ENCODE results near the gene SPSB1. TPM values are rescaled to one million over a fixed set of nuclear protein-coding genes. Genes with fewer than 3 reads are reported as not detected.

Gene SPSB1
- total RNA-seq, 1 donor from 2014 or later = 8.9 TPM

GRCh38 chr1:9263984-9264872 lies 28.5 kb upstream of the SPSB1 start:
- H3K4me3 Mint-ChIP-seq = no peak overlapping the region
- peaks cover 12% of the 10 kb centered on the region for H3K9me3 Mint-ChIP-seq
- peaks cover 15% of the 10 kb centered on the region for H3K36me3 Mint-ChIP-seq (ENCODE audit: low read depth)
- no peak overlapping the region for H3K27ac Mint-ChIP-seq
- no peaks in the 10 kb centered on the region for H3K27me3 Mint-ChIP-seq (ENCODE audit: insufficient read depth)
- H3K4me1 Mint-ChIP-seq (ENCODE audit: low read depth) = peaks cover 16% of the 10 kb centered on the region
- no peak for DNase-seq (ENCODE audit: low spot score)
- intact Hi-C loops (cut with micrococcal nuclease) = no loop called here

GRCh38 chr1:9265037-9265436 lies 27.7 kb upstream of the SPSB1 start:
- Mint-ChIP-seq H3K4me1 (ENCODE audit: low read depth) (peaks cover 16% of the 10 kb centered on the region), H3K9me3 (peaks cover 4% of the 10 kb centered on the region), H3K4me3 (no peak overlapping the region), H3K27me3 (ENCODE audit: insufficient read depth) (no peaks in the 10 kb centered on the region), H3K36me3 (ENCODE audit: low read depth) (peaks cover 7% of the 10 kb centered on the region), H3K27ac (no peak overlapping the region)
- no peak for DNase-seq (ENCODE audit: low spot score)
- intact Hi-C loops (cut with micrococcal nuclease) = no loop called here

DNA sequence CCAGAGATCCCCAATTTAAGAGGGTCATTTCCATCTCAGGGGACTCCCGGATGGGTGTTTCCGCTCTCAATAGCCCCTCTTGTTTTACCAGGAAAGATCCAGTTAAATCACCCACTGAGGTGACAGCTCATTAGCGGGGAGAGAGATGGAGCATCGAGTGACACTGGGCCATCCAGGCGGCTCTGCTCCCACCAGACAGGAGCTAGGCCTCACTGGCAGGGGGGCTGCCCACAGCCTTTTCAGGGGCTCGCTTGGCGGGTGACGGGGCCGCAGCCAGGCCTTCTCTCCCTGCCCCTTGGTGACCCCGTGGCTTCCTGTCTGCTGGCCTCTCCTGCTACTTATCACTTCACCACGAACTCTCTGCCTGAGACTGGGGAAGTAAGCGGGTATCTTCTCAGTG lies 26.7 kb upstream of the SPSB1 start:
- no peak overlapping the region for H3K27ac Mint-ChIP-seq
- peaks cover 15% of the 10 kb centered on the region for H3K4me1 Mint-ChIP-seq (ENCODE audit: low read depth)
- H3K36me3 Mint-ChIP-seq (ENCODE audit: low read depth) = peaks cover 3% of the 10 kb centered on the region
- intact Hi-C loops (cut with micrococcal nuclease) = loop anchor here (2.0 kb wide), 1 partner anchor 23 kb away; no protein-coding TSS in a partner anchor
- H3K4me3 Mint-ChIP-seq = no peak overlapping the region
- no peaks in the 10 kb centered on the region for H3K27me3 Mint-ChIP-seq (ENCODE audit: insufficient read depth)
- no peak for DNase-seq (ENCODE audit: low spot score)
- no peaks in the 10 kb centered on the region for H3K9me3 Mint-ChIP-seq

DNA sequence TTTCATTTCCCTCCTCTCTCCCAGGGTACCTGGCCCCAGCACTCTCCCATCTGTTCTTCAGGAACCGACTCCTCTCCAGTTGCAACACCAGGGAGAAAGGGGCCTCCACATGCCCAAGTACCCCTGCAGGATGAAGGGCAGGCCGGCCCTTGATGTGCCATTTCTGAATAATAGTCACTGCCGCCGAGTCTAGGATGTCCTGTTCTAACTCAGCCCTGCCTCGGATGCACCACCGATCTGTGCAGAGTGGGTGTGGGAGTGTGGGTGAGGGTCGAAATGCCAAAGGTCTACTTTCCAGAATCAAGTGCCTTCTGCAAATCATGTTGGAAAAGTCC lies 25.4 kb upstream of the SPSB1 start:
- Mint-ChIP-seq H3K27ac (no peak overlapping the region), H3K27me3 (ENCODE audit: insufficient read depth) (no peaks in the 10 kb centered on the region), H3K36me3 (ENCODE audit: low read depth) (peaks cover 3% of the 10 kb centered on the region), H3K4me1 (ENCODE audit: low read depth) (peaks cover 5% of the 10 kb centered on the region), H3K9me3 (no peaks in the 10 kb centered on the region), H3K4me3 (no peak overlapping the region)
- intact Hi-C loops (cut with micrococcal nuclease) = loop anchor here (1.0 to 2.0 kb wide), 5 partner anchors 21 to 224 kb away; no protein-coding TSS in a partner anchor
- DNase-seq (ENCODE audit: low spot score) = no peak

DNA sequence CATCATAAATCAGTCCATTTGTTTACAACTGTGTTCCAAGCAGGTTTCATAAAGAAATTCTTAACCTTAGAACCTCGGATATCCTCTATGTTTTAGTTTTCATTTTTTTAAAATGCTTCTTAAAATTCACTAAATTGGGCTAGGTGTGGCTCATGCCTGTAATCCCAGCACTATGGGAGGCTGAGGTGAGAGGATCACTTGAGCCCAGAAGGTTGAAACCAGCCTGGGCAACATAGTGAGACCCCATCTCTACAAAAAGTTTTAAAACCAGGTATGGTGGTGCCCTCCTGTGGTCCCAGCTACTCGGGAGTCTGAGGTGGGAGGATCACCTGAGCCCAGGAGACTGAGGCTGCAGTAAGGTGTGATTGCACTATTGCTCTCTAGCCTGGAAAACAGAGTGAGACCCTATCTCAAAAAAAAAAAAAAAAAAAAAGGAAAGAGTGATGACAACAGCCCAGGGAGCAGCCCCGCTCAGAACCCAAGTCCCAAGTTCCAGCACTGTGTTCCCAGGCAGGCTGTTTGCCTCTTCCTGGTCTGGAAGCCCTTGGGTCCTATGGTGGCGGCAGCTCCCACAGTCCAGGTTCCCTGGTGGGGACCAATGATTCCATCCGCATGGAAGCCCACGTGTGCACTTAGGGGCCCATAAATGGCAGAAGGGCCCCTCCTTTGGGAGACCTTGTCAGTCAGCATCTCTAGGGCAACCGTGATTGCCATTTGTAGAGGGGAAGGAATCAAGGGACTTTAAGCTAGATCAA lies 24.7 kb upstream of the SPSB1 start:
- DNase-seq (ENCODE audit: low spot score) = no peak

GRCh38 chr1:9269078-9269501 lies 23.6 kb upstream of the SPSB1 start:
- Mint-ChIP-seq H3K4me1 (ENCODE audit: low read depth) (peaks cover 5% of the 10 kb centered on the region), H3K27me3 (ENCODE audit: insufficient read depth) (peaks cover 2% of the 10 kb centered on the region), H3K27ac (no peak overlapping the region)

More for the DNA sequence above, 24.7 kb upstream of the SPSB1 start:
- H3K4me1 Mint-ChIP-seq (ENCODE audit: low read depth) = peaks cover 5% of the 10 kb centered on the region
- intact Hi-C loops (cut with micrococcal nuclease) = loop anchor here (1.0 to 2.0 kb wide), 5 partner anchors 21 to 223 kb away; no protein-coding TSS in a partner anchor
- no peaks in the 10 kb centered on the region for H3K9me3 Mint-ChIP-seq
- peaks cover 1% of the 10 kb centered on the region for H3K27me3 Mint-ChIP-seq (ENCODE audit: insufficient read depth)
- H3K27ac Mint-ChIP-seq = no peak overlapping the region
- no peak overlapping the region for H3K4me3 Mint-ChIP-seq
- peaks cover 3% of the 10 kb centered on the region for H3K36me3 Mint-ChIP-seq (ENCODE audit: low read depth)

GRCh38 chr1:9269721-9270120 lies 23.0 kb upstream of the SPSB1 start:
- Mint-ChIP-seq H3K4me3 (no peak overlapping the region), H3K36me3 (ENCODE audit: low read depth) (peaks cover 3% of the 10 kb centered on the region), H3K27ac (no peak overlapping the region), H3K4me1 (ENCODE audit: low read depth) (peaks cover 5% of the 10 kb centered on the region), H3K9me3 (no peaks in the 10 kb centered on the region), H3K27me3 (ENCODE audit: insufficient read depth) (peaks cover 2% of the 10 kb centered on the region)
- no peak for DNase-seq (ENCODE audit: low spot score)
- intact Hi-C loops (cut with micrococcal nuclease) = no loop called here

More at GRCh38 chr1:9269078-9269501, 23.6 kb upstream of the SPSB1 start:
- DNase-seq (ENCODE audit: low spot score) = no peak
- Mint-ChIP-seq H3K9me3 (no peaks in the 10 kb centered on the region), H3K4me3 (no peak overlapping the region), H3K36me3 (ENCODE audit: low read depth) (peaks cover 3% of the 10 kb centered on the region)
- intact Hi-C loops (cut with micrococcal nuclease) = no loop called here

DNA sequence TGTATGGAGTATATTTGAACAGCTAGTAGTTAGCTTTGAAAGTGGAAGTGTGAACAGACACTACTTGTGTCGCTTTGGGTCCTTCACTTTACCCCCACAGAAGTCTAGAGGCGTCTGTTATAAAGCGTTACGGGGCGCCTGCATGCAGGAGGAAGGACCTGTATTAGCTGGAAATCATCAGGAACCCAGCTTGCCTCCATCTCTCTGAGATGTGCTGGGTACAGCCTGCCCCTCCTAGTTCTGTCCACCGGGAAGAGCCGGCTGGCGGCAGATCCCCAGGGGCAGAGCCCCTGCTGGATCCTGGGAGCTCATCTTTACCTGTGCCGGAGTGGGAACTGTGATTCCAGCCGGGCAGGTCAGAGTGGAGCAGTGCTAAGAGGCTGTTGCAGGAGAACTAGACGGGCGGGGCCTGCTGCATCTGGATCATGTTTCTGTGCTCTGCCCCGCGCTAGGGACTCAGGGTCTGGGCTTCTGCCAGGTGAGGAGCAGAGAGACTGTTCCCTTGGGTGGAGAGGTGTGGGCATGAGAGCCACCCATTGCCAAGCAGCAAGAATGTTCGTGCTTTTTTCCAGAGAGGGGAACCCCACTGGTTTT lies 22.3 kb upstream of the SPSB1 start:
- H3K27ac Mint-ChIP-seq = no peak overlapping the region
- no peak for DNase-seq (ENCODE audit: low spot score)
- intact Hi-C loops (cut with micrococcal nuclease) = no loop called here
- H3K27me3 Mint-ChIP-seq (ENCODE audit: insufficient read depth) = peaks cover 2% of the 10 kb centered on the region
- H3K4me1 Mint-ChIP-seq (ENCODE audit: low read depth) = peaks cover 12% of the 10 kb centered on the region
- no peaks in the 10 kb centered on the region for H3K36me3 Mint-ChIP-seq (ENCODE audit: low read depth)
- H3K4me3 Mint-ChIP-seq = no peak overlapping the region
- H3K9me3 Mint-ChIP-seq = no peaks in the 10 kb centered on the region

GRCh38 chr1:9271283-9271682 lies 21.4 kb upstream of the SPSB1 start:
- Mint-ChIP-seq H3K27me3 (ENCODE audit: insufficient read depth) (peaks cover 2% of the 10 kb centered on the region), H3K36me3 (ENCODE audit: low read depth) (no peaks in the 10 kb centered on the region), H3K4me3 (no peak overlapping the region), H3K27ac (no peak overlapping the region), H3K9me3 (no peaks in the 10 kb centered on the region), H3K4me1 (ENCODE audit: low read depth) (peaks cover 20% of the 10 kb centered on the region)
- no peak for DNase-seq (ENCODE audit: low spot score)
- intact Hi-C loops (cut with micrococcal nuclease) = no loop called here

DNA sequence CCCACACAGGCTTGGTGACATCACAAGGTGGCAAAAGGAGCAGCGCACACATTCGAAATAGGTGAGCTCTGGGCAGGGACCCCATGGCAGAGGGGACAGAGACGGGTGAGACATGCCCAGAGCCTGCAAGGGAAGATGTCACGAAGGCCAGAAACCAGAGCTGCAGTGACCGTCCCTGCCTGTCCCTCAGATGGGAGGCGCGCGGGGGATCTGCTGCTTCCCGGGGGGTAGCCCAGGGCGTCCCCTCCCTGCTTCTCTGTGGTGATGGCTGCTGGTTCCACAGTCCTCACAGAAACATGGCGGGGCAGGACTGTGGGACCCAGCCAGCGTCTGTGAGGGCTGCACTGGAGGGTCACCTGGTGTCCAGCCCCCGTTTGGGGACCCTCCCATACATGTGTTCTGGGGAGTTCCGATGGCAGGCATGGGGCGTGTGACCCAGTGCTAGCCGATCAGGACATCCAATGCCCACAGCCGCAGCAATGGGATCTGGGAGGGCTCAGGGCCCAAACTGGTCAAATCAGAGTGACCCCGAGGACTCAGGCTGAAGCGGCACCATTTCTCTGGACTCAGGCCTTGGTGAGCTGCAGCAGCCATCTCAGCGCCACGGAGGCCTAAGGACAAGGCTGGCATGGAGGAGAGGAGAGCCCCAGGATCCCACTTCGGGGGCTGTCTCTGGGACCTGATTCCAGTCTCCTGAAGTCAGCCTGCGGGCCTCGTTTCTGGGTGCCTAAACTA lies 20.7 kb upstream of the SPSB1 start:
- Mint-ChIP-seq H3K9me3 (no peaks in the 10 kb centered on the region), H3K4me1 (ENCODE audit: low read depth) (peaks cover 21% of the 10 kb centered on the region), H3K27ac (peak overlapping the region; percentile 29), H3K4me3 (no peak overlapping the region), H3K36me3 (ENCODE audit: low read depth) (no peaks in the 10 kb centered on the region), H3K27me3 (ENCODE audit: insufficient read depth) (peaks cover 2% of the 10 kb centered on the region)
- DNase-seq (ENCODE audit: low spot score) = no peak
- intact Hi-C loops (cut with micrococcal nuclease) = no loop called here

- intact Hi-C loops (cut with micrococcal nuclease) = no loop called here
- H3K27ac Mint-ChIP-seq = no peak overlapping the region
- peaks cover 2% of the 10 kb centered on the region for H3K27me3 Mint-ChIP-seq (ENCODE audit: insufficient read depth)
- no peak overlapping the region for H3K4me3 Mint-ChIP-seq
- H3K4me1 Mint-ChIP-seq (ENCODE audit: low read depth) = peaks cover 16% of the 10 kb centered on the region
- no peaks in the 10 kb centered on the region for H3K36me3 Mint-ChIP-seq (ENCODE audit: low read depth)
- no peak for DNase-seq (ENCODE audit: low spot score)
- H3K9me3 Mint-ChIP-seq = no peaks in the 10 kb centered on the region
Measured at GRCh38 chr1:9273177-9273576, 19.5 kb upstream of the SPSB1 start.

- Mint-ChIP-seq H3K27ac (peak overlapping the region; percentile 65), H3K36me3 (ENCODE audit: low read depth) (peaks cover 4% of the 10 kb centered on the region), H3K4me1 (ENCODE audit: low read depth) (peaks cover 35% of the 10 kb centered on the region), H3K4me3 (peak overlapping the region; percentile 45), H3K9me3 (no peaks in the 10 kb centered on the region), H3K27me3 (ENCODE audit: insufficient read depth) (peaks cover 2% of the 10 kb centered on the region)
- intact Hi-C loops (cut with micrococcal nuclease) = loop anchor here (1.0 to 2.0 kb wide), 3 partner anchors 9 to 40 kb away; no protein-coding TSS in a partner anchor
- no peak for DNase-seq (ENCODE audit: low spot score)
Measured at GRCh38 chr1:9275161-9275560, 17.5 kb upstream of the SPSB1 start.

All from activated T-helper 1 cell treated with anti-CD3 and anti-CD28 coated beads, Interleukin-12 subunit alpha, Interleukin-12 subunit beta, Interleukin-2, Interleukin-4 antibody, amounts not matched to agents 30 ng/mL and 10 ng/mL and 1 ng/mL, durations not matched to agents 14 hours and 24 hours and 36 hours (primary cell).